AG04449 (cell line): ENCODE data around the gene CTNNA3.

Experiments used
- CTCF ChIA-PET: fragments of 350-600 bp; formaldehyde crosslinking; extraction: SDS; loops from one replicate; lab custom pipeline; 2021; ENCODE audit warnings: antibody characterized with exemption; lab: Yijun Ruan, JAX
- POLR2A ChIA-PET: fragments of 400-600, 350-600 bp; formaldehyde crosslinking; extraction: SDS; loops from one replicate; lab custom pipeline; 2020; ENCODE audit warnings: antibody characterized with exemption, inconsistent platforms; lab: Yijun Ruan, JAX
- DNase-seq: peaks from one replicate; pipeline ENCODE4 v3.0.0-alpha.2; 2010; ENCODE audit warnings: low read depth, low spot score
- H3K4me3 ChIP-seq: 2 replicates; pipeline ENCODE4 v1.5.1; 2011; ENCODE audit warnings: low read depth, mild to moderate bottlenecking, control low read depth, low read length
- CTCF ChIP-seq: IDR thresholded peaks from one replicate; pipeline ENCODE4 v1.5.1; 2011; ENCODE audit warnings: mild to moderate bottlenecking, moderate library complexity, low read length, control low read depth, inconsistent platforms; ENCODE audit not compliant: insufficient read depth; ENCODE audit errors: missing control alignments

CTNNA3 gene

DNA sequence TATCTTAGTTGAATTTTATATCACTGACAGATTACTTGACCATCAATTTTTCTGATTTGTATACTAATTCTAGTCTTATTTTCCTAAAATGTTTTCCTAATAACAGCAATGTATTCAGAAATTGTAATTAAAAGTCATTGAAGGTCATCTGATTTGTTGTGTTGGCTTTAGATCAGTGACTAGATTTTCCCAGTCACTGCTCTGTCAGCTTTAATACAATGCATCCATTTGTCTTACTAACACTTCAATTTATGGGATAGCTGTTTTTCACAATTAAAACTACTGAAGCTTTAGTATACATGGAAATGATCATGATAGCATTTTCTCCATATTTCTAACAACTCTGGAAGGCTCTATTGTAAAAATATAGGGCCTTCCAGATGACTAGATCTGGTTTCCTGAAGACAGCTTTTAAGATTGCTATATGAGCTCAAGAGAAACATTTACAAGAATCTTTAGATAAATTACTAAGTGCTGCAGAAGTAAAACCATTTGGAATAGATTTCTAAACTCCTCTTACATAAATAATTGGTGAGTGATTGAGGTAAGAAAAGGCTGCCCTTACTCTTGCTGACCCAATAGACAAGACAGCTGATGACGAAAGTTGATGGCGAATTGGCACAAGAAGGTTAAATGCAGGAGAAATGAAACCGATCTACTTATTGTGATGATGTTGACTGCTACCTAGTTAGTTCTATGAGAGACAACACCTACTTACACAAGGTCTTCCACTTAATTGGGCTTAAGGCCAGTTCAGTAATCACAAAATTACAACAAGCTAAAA is 696.0 kb downstream of the CTNNA3 start:
- TF ChIP-seq CTCF = no peak
- H3K4me3 ChIP-seq = no peak overlapping the region
- POLR2A ChIA-PET = no interaction called here
- DNase-seq = no peak
- CTCF ChIA-PET = no interaction called here

GRCh38 chr10:66996996-66997395 is 699.0 kb downstream of the CTNNA3 start:
- TF ChIP-seq CTCF = no peak
- CTCF ChIA-PET = no interaction called here
- no peak for DNase-seq
- H3K4me3 ChIP-seq = no peak overlapping the region
- POLR2A ChIA-PET = no interaction called here

DNA sequence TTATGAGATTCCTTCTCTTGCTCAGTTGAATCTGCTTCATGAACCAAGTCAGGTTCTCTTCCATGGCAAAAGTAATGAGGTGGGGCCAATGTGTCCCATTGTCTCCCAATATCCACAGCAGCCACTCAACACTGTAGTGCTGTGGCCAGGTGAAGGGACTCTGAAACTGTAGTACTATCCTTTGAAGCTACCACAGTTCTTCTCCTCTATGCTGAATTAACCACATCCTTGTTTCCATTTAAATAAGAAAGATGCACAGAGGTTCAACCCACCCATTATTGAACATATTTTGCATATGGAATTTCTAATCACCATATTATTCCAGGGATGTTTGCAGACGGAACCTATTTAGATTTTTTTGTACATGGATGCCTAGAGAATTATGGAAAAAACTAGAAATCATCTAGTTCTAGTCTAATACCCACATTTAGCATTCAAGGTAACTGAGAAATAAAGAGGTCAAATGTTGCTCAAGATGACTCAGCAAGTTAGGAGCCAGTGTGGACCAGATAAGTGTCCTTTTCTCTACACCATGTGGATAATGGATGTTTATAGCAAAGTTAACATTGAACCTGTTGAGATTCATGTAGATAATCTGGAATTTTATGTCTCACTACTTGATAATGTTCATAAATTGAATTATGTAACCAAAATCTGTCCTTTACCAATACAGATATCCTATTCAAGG is 705.7 kb downstream of the CTNNA3 start:
- ChIA-PET CTCF (no interaction called here), POLR2A (no interaction called here)
- no peak for TF ChIP-seq CTCF
- no peak overlapping the region for H3K4me3 ChIP-seq
- no peak for DNase-seq

DNA sequence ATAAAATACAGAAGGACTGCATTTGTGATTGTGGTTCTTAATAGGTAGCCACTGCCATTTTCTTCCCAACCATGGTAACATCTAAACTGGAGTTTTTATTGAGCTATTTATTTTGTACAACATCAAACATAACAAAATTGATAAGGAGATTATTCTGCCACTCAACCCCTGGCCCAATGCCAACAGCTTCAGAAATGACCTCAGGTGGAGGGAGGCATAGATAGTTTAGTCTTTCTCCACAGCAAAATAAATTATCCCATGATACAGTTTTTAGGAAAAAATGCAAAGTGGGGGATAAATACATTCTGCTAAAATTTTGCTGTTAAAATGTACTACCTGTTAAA is 712.5 kb downstream of the CTNNA3 start:
- DNase-seq = no peak
- no peak for TF ChIP-seq CTCF
- CTCF ChIA-PET = no interaction called here
- H3K4me3 ChIP-seq = no peak overlapping the region
- POLR2A ChIA-PET = no interaction called here

DNA sequence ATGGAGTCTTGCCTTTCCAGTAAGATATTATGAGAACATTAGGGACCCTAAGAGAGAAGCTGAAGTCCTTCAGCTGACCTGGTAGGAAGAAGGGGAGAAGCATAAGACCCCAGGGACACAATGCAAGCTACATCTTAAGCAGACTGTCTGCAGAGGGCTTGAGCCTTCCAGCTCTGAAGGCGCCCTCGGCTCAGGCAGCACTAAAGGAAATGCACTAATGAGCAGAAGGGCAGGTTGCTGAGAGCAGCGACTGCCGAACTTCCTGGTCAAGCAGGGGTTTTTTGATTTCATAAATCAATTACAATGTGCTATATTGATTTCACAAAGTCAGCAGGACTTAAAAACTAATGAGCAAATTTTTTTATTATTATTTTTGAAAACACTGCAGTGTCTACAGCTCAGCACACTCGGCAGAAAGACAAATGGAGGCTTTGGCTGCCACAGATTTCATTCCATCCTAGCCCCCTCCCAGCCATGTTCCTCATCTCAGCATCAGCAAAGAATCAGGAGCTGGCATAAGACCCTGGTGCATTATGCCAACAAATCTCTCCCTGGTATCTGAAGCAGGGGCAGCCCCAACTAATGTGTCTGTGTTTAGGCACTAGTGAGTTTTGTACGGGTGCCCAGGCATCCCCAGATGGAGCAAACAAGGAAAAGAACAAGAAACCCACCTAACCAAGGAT is 713.1 kb downstream of the CTNNA3 start:
- CTCF ChIA-PET = no interaction called here
- TF ChIP-seq CTCF = no peak
- POLR2A ChIA-PET = no interaction called here

GRCh38 chr10:66982053-66982420 is 714.0 kb downstream of the CTNNA3 start:
- CTCF ChIA-PET = no interaction called here
- no peak for DNase-seq
- H3K4me3 ChIP-seq = no peak overlapping the region
- TF ChIP-seq CTCF = no peak
- POLR2A ChIA-PET = no interaction called here

More for the DNA sequence above, 713.1 kb downstream of the CTNNA3 start:
- H3K4me3 ChIP-seq = no peak overlapping the region
- DNase-seq = no peak
